Activated naive CD8-positive, alpha-beta T cell treated with anti-CD3 and anti-CD28 coated beads, Interleukin-2, amount 50 U/mL, for 24 hours (primary cell): ENCODE data around the gene MFSD11.
"Not testable (repeated sequence)": the region's sequence is repeated elsewhere in the genome, so short reads cannot be mapped to it uniquely, and the experiment has no call there.

Experiments used
- ATAC-seq: fragments of 150-1000 bp; cut with Tn5 transposase; one replicate; pipeline ENCODE4 v1.10.0; 2021
- DNase-seq: peaks from one replicate; pipeline ENCODE4 v3.0.0; 2021
- H3K27ac Mint-ChIP-seq: one replicate; pipeline ENCODE4 v1.8.0; 2021; ENCODE audit warnings: mild to moderate bottlenecking, mixed read lengths
- H3K27me3 Mint-ChIP-seq: one replicate; pipeline ENCODE4 v1.8.0; 2021; ENCODE audit warnings: mixed read lengths
- H3K36me3 Mint-ChIP-seq: one replicate; pipeline ENCODE4 v1.8.0; 2021; ENCODE audit warnings: low read depth, mixed read lengths
- H3K4me1 Mint-ChIP-seq: one replicate; pipeline ENCODE4 v1.8.0; 2021; ENCODE audit warnings: mixed read lengths
- H3K4me3 Mint-ChIP-seq: one replicate; pipeline ENCODE4 v1.8.0; 2021; ENCODE audit warnings: mild to moderate bottlenecking, moderate library complexity, mixed read lengths
- H3K9me3 Mint-ChIP-seq: one replicate; pipeline ENCODE4 v1.8.0; 2021; ENCODE audit warnings: mixed read lengths

Gene MFSD11

DNA sequence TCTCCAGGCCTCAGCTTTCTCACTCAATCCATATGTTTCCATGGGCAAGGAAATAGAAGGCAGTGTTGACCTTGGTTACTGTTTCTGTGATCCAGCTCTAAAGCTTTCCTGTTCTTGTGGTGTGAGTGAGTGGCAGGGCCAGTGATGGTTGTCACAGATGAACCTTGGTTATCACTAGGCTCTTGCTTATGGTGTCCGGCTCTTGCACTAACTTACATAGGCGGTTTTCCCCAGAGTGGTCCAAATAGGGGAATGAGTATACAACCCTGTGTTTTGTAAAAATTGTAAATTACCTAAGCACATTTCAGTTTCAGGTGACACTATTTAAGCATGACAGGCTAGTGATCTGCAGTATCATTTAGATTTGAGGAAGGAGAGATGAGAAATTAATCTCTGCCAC, 6.8 kb downstream of the MFSD11 start:
- Mint-ChIP-seq H3K27me3 (no peaks in the 10 kb centered on the region), H3K4me1 (peaks cover 15% of the 10 kb centered on the region), H3K36me3 (peaks cover 38% of the 10 kb centered on the region), H3K27ac (no peak overlapping the region), H3K4me3 (no peak overlapping the region), H3K9me3 (no peaks in the 10 kb centered on the region)
- ATAC-seq, result no peak
- no peak for DNase-seq

GRCh38 chr17:76745785-76746184, 7.9 kb downstream of the MFSD11 start:
- not testable (repeated sequence) for H3K27me3 Mint-ChIP-seq, H3K27ac Mint-ChIP-seq, H3K4me1 Mint-ChIP-seq, ATAC-seq, H3K9me3 Mint-ChIP-seq, DNase-seq, H3K4me3 Mint-ChIP-seq
- peaks cover 38% of the 10 kb centered on the region for H3K36me3 Mint-ChIP-seq

- ATAC-seq, result no peak
- H3K4me3 Mint-ChIP-seq, result no peak overlapping the region
- H3K36me3 Mint-ChIP-seq, result peaks cover 33% of the 10 kb centered on the region
- no peak for DNase-seq
- peaks cover 15% of the 10 kb centered on the region for H3K4me1 Mint-ChIP-seq
- no peaks in the 10 kb centered on the region for H3K9me3 Mint-ChIP-seq
- no peak overlapping the region for H3K27ac Mint-ChIP-seq
- H3K27me3 Mint-ChIP-seq, result no peaks in the 10 kb centered on the region
These were observed 9.9 kb downstream of the MFSD11 start for GRCh38 chr17:76747716-76748363.

DNA sequence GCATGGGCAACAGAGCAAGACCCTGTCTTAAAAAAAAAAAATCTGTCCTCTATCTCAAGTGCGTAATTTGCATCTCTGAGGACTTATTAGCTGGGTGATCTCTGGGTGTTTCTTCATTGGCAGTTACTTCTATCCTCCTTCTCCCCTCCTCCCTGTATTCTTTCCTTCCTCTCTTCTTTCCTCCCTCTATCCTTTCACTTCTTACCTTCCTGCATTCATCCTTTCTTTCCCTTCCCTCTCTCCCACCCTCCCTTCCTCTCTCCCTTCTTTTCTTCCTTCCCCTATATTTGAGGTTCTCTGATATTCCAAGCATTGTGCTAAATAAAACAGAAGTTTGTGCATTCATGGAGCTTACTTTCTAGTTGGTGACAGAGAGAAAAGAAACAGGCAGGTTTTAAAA, 10.7 kb downstream of the MFSD11 start:
- Mint-ChIP-seq H3K9me3 (no peaks in the 10 kb centered on the region), H3K4me1 (peaks cover 22% of the 10 kb centered on the region), H3K4me3 (no peak overlapping the region), H3K36me3 (peaks cover 37% of the 10 kb centered on the region), H3K27me3 (no peaks in the 10 kb centered on the region), H3K27ac (no peak overlapping the region)
- no peak for DNase-seq
- ATAC-seq, result no peak

- no peaks in the 10 kb centered on the region for H3K9me3 Mint-ChIP-seq
- H3K36me3 Mint-ChIP-seq, result peaks cover 17% of the 10 kb centered on the region
- DNase-seq, result no peak
- H3K27ac Mint-ChIP-seq, result no peak overlapping the region
- no peak for ATAC-seq
- no peak overlapping the region for H3K4me3 Mint-ChIP-seq
- H3K27me3 Mint-ChIP-seq, result no peaks in the 10 kb centered on the region
- peaks cover 22% of the 10 kb centered on the region for H3K4me1 Mint-ChIP-seq
These were observed 13.6 kb downstream of the MFSD11 start for GRCh38 chr17:76751416-76751993.

GRCh38 chr17:76752006-76752405, 14.1 kb downstream of the MFSD11 start:
- Mint-ChIP-seq H3K9me3 (no peaks in the 10 kb centered on the region), H3K4me3 (peak overlapping the region; percentile 6), H3K4me1 (peaks cover 22% of the 10 kb centered on the region), H3K27ac (peak overlapping the region; percentile 4), H3K36me3 (peaks cover 14% of the 10 kb centered on the region), H3K27me3 (no peaks in the 10 kb centered on the region)
- DNase-seq (no peak), ATAC-seq (no peak)

- H3K4me3 Mint-ChIP-seq, result peak overlapping the region; percentile 78
- H3K36me3 Mint-ChIP-seq, result peaks cover 15% of the 10 kb centered on the region
- peak; percentile 36 for ATAC-seq
- H3K27ac Mint-ChIP-seq, result peak overlapping the region; percentile 85
- H3K27me3 Mint-ChIP-seq, result no peaks in the 10 kb centered on the region
- peaks cover 22% of the 10 kb centered on the region for H3K4me1 Mint-ChIP-seq
- H3K9me3 Mint-ChIP-seq, result no peaks in the 10 kb centered on the region
- DNase-seq, result no peak
These were observed 15.4 kb downstream of the MFSD11 start for GRCh38 chr17:76753061-76753961.

DNA sequence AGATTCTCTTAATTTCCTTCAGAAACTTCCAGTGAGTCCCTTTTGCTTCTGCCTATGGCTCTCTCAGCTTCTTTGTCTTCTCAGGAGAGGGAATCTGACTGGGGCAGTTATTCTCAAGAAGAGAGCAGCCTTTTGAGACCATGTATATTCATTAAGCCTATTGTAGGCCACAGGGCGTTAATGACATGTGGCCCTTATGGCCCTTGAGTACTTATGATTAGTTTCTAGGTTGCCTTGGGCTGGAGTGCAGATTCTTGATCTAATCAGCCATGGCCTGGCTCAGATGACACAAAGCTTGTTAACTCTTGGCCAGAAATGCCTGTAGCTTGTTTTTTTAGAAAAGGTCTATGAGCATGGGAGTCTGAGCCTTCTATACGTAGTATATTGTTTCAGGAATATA, 17.4 kb downstream of the MFSD11 start:
- no peaks in the 10 kb centered on the region for H3K9me3 Mint-ChIP-seq
- peaks cover 22% of the 10 kb centered on the region for H3K4me1 Mint-ChIP-seq
- peaks cover 12% of the 10 kb centered on the region for H3K36me3 Mint-ChIP-seq
- no peak overlapping the region for H3K4me3 Mint-ChIP-seq
- DNase-seq (no peak), ATAC-seq (no peak)
- no peak overlapping the region for H3K27ac Mint-ChIP-seq
- H3K27me3 Mint-ChIP-seq, result no peaks in the 10 kb centered on the region

DNA sequence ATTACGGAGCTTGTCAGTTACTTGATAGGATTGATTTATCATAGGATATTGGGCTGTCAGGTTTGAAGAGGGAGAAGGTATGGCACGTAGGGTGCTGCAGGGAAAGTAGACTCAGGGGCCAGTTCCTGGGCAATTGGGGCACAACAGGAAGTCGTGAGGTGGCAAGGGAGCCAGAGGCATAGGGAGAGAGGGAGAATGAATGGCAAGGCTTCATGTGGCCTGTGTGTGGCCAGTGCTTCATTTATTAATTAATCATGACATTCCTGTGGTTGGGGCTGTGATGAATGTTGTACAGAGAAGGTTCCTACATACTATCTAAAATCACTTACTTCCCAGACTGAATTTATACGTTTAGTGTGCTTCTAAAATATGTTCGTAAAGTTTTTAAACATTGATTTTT, 19.3 kb downstream of the MFSD11 start:
- H3K27me3 Mint-ChIP-seq, result no peaks in the 10 kb centered on the region
- H3K9me3 Mint-ChIP-seq, result no peaks in the 10 kb centered on the region
- no peak overlapping the region for H3K4me3 Mint-ChIP-seq
- H3K27ac Mint-ChIP-seq, result no peak overlapping the region
- peaks cover 17% of the 10 kb centered on the region for H3K4me1 Mint-ChIP-seq
- DNase-seq, result no peak
- no peak for ATAC-seq
- H3K36me3 Mint-ChIP-seq, result peaks cover 10% of the 10 kb centered on the region

DNA sequence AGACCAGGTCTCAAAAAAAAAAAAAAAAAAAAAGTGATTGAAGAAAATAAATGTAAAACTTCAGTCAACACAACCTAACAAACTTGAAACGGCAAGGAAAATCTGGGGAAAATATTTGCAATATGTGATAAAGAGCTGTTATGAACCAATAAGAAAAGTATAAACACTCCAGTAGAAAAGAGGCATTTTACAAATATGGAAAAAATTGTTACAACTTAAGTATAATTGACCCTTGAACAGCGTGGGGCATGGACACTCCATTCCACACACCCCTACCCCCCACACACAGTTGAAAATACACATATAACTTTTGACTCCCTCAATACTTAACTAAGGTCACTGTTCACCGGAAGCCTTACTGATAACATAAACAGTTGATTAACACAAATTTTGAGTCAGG, 20.7 kb downstream of the MFSD11 start:
- peaks cover 6% of the 10 kb centered on the region for H3K36me3 Mint-ChIP-seq
- ATAC-seq, result no peak
- H3K27me3 Mint-ChIP-seq, result no peaks in the 10 kb centered on the region
- DNase-seq, result no peak
- peaks cover 6% of the 10 kb centered on the region for H3K4me1 Mint-ChIP-seq
- no peak overlapping the region for H3K27ac Mint-ChIP-seq
- H3K4me3 Mint-ChIP-seq, result no peak overlapping the region
- no peaks in the 10 kb centered on the region for H3K9me3 Mint-ChIP-seq

- Mint-ChIP-seq H3K27ac (peak overlapping the region; percentile 87), H3K36me3 (peaks cover 33% of the 10 kb centered on the region), H3K9me3 (no peaks in the 10 kb centered on the region), H3K27me3 (no peaks in the 10 kb centered on the region), H3K4me3 (peak overlapping the region; percentile 70), H3K4me1 (peaks cover 21% of the 10 kb centered on the region)
- DNase-seq (peak; percentile 54), ATAC-seq (peak; percentile 100)
These were observed 35.1 kb downstream of the MFSD11 start for GRCh38 chr17:76772842-76773525.

GRCh38 chr17:76775021-76775600, 37.2 kb downstream of the MFSD11 start:
- Mint-ChIP-seq H3K36me3 (peaks cover 33% of the 10 kb centered on the region), H3K27me3 (no peaks in the 10 kb centered on the region), H3K9me3 (no peaks in the 10 kb centered on the region), H3K4me1 (peaks cover 21% of the 10 kb centered on the region), H3K4me3 (no peak overlapping the region), H3K27ac (no peak overlapping the region)
- ATAC-seq (no peak), DNase-seq (no peak)

DNA sequence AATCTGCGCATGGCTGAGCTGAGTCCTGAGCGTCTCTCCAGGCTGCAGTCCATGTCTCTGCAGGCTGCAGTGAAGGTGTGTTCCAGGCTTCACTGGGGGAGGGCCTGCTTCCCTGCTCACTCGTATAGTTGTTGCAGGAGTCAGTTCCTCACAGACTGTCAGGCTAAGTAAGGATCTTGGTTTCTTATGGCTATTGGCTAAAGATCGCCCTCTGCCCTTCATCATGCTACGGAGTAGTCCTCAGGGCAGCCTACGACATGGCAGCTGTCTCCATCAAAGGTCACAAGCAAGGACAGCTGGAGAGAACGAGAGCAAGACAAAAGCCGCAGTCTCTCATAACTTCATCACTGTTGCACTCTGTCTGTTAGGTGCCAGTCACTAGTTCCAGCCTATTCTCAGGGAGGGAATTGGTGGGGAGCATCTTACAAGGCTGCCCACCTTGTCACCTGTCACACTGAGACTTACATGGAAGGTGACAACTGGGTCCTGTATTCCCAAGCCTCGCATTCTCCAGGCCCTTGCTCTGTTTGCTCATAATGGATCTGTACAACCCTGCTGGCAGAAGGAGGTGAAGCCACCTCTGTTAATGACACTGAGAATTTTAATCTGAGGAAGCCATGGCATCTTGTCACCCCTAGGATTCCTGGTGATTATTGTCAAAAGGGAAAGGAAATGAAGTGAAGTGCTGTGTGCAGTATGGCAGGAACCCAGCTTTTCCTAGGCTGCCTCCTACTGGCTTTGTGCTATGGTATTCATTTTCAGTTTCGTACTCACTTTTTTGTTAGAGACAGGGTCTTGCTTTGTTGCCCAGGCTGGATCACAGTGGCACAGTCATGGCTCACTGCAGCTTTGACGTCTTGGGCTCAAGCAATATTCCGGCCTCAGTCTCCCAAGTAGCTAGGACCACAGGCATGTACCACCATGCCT, 43.4 kb downstream of the MFSD11 start:
- ATAC-seq (no peak), DNase-seq (no peak)
- Mint-ChIP-seq H3K36me3 (peaks cover 17% of the 10 kb centered on the region), H3K4me1 (no peaks in the 10 kb centered on the region), H3K9me3 (no peaks in the 10 kb centered on the region), H3K27me3 (no peaks in the 10 kb centered on the region), H3K4me3 (no peak overlapping the region), H3K27ac (no peak overlapping the region)
